Measurements from ENCODE around the gene MTA1. TPM values are rescaled to one million over a fixed set of nuclear protein-coding genes. Genes with fewer than 3 reads are reported as not detected.

MTA1 gene
- total and polyA plus RNA-seq, 2 donors (not counting 1 experiment from before 2014, with no cell fraction given), result 137 to 147 TPM

GRCh38 chr14:105375635-105376057, 44.0 kb upstream of the MTA1 start:
- Mint-ChIP-seq H3K27ac (no peak overlapping the region), H3K27me3 (no peaks in the 10 kb centered on the region), H3K4me3 (no peak overlapping the region), H3K9me3 (ENCODE audit: insufficient read depth) (peaks cover 2% of the 10 kb centered on the region), H3K4me1 (peaks cover 10% of the 10 kb centered on the region)
- 23% methylated on average over 4 of the region's 4 CpGs for WGBS (ENCODE audit: insufficient coverage)
- Histone ChIP-seq H3K36me3 (replicated peaks in 1 of 2; ENCODE audit: control extremely low read depth in 1 of 2, control insufficient read depth in 1 of 2, extremely low read depth in 1 of 2, insufficient read depth in 2 of 2, low read length in 1 of 2) (no peaks in the 10 kb centered on the region), H3K4me3 (ENCODE audit: control extremely low read depth in 1 of 5, extremely low read depth in 1 of 5, insufficient read depth in 1 of 5, low read depth in 2 of 5, low read length in 4 of 5) (no peak overlapping the region), H3K9ac (ENCODE audit: low read length) (no peak overlapping the region), H3K4me1 (ENCODE audit: control insufficient read depth in 2 of 2, insufficient read depth in 2 of 2, low read length in 2 of 2) (peaks cover 0 to 11% of the 10 kb centered on the region in 2 donors), H3K27ac (ENCODE audit: low read length in 2 of 2) (no peak overlapping the region), H3K9me3 (ENCODE audit: control extremely low read depth in 1 of 3, control insufficient read depth in 2 of 3, insufficient read depth in 1 of 3, low read length in 2 of 3) (peaks cover 0 to 14% (median 0%) of the 10 kb centered on the region in 3 donors), H4K20me1 (ENCODE audit: control insufficient read depth, insufficient read depth, low read length, poor library complexity, severe bottlenecking) (no peaks in the 10 kb centered on the region), H3K27me3 (replicated peaks in 1 of 4; ENCODE audit: control extremely low read depth in 1 of 4, control insufficient read depth in 3 of 4, insufficient read depth in 4 of 4, low read length in 3 of 4) (no peaks in the 10 kb centered on the region), H3K4me2 (replicated peaks; ENCODE audit: low read depth, low read length, poor library complexity, severe bottlenecking) (no peak overlapping the region), H2AFZ (ENCODE audit: insufficient read depth, low read depth, low read length, poor library complexity, severe bottlenecking) (no peak overlapping the region), H3K79me2 (ENCODE audit: control insufficient read depth, insufficient read depth, low read length) (no peaks in the 10 kb centered on the region)
- POLR2A ChIA-PET, result no interaction called here
- no peak for DNase-seq
- ATAC-seq (ENCODE audit: low read depth), result no peak
- TF ChIP-seq, protein P1, sequence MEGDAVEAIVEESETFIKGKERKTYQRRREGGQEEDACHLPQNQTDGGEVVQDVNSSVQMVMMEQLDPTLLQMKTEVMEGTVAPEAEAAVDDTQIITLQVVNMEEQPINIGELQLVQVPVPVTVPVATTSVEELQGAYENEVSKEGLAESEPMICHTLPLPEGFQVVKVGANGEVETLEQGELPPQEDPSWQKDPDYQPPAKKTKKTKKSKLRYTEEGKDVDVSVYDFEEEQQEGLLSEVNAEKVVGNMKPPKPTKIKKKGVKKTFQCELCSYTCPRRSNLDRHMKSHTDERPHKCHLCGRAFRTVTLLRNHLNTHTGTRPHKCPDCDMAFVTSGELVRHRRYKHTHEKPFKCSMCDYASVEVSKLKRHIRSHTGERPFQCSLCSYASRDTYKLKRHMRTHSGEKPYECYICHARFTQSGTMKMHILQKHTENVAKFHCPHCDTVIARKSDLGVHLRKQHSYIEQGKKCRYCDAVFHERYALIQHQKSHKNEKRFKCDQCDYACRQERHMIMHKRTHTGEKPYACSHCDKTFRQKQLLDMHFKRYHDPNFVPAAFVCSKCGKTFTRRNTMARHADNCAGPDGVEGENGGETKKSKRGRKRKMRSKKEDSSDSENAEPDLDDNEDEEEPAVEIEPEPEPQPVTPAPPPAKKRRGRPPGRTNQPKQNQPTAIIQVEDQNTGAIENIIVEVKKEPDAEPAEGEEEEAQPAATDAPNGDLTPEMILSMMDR (IDR thresholded peaks at IDR 0.05), result no peak
- TF ChIP-seq EZH2 (IDR thresholded peaks at IDR 0.05; ENCODE audit: borderline replicate concordance, insufficient read depth, low read depth, low read length, poor library complexity, severe bottlenecking), result no peak
- CTCF ChIA-PET, result no interaction called here
- intact Hi-C loops (cut with micrococcal nuclease), result no loop called here

DNA sequence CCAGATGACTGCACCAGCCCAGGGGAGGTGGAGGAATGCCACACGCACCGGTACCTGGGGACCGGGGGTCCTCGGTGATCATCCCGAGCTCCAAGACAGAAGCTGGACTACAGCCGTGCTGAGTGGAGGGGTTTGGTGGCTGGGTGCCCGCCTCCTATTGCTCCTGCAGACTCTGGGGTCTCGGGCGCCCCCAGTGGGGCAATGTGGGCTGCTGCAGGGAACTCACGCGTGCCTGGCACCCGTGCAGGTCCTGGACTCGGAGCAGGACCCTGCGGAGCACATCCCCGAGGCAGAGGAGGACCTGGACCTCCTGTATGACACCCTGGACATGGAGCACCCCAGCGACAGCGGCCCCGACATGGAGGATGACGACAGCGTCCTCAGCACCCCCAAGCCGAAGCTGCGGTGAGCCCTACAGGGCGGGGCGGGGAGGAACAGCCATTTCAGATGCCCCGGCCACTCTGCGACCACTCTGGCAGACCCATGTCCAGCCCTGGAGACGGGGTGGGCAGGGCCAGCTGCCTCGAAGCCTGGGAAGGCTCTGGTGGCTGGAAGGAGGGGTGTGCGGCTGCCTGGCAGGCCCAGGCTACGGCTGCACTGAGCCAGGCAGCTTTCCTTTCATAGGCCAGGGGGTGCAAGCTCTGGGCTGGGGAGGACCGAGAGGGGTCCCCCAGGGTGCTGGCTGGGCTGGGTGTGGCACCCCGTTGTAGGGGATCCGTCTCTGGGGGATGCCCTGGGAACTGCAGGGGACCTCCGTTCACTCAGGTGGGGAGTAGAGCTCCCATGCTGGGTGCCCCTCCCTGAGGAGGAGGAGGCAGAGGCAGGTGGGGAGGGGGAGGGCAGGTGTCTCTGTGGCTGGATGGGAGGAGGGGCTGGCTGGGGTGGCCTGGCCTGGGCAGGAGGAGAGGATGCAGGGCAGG, 42.8 kb upstream of the MTA1 start:
- POLR2A ChIA-PET, result interaction anchor here (0.8 kb wide), 1 partner anchor 32 kb away, joined by 3 read pairs; no protein-coding TSS in a partner anchor
- Mint-ChIP-seq H3K27me3 (no peaks in the 10 kb centered on the region), H3K9me3 (ENCODE audit: insufficient read depth) (peaks cover 2% of the 10 kb centered on the region), H3K4me1 (peaks cover 7% of the 10 kb centered on the region), H3K27ac (no peak overlapping the region), H3K4me3 (no peak overlapping the region)
- no peaks in the 10 kb centered on the region for H3K36me3 ChIP-seq (replicated peaks in 1 of 2; ENCODE audit: control extremely low read depth in 1 of 2, control insufficient read depth in 1 of 2, extremely low read depth in 1 of 2, insufficient read depth in 2 of 2, low read length in 1 of 2)
- no peak overlapping the region for H3K9ac ChIP-seq (ENCODE audit: low read length)
- ATAC-seq (ENCODE audit: low read depth) (no peak), DNase-seq (no peak)
- WGBS (ENCODE audit: insufficient coverage), result 96% methylated on average over 33 of the region's 34 CpGs
- CTCF ChIA-PET, result no interaction called here
- no peaks in the 10 kb centered on the region for H3K79me2 ChIP-seq (ENCODE audit: control insufficient read depth, insufficient read depth, low read length)
- H4K20me1 ChIP-seq (ENCODE audit: control insufficient read depth, insufficient read depth, low read length, poor library complexity, severe bottlenecking), result no peaks in the 10 kb centered on the region
- intact Hi-C loops (cut with micrococcal nuclease), result no loop called here
- no peak overlapping the region for H3K27ac ChIP-seq (ENCODE audit: low read length in 2 of 2)
- H3K9me3 ChIP-seq (ENCODE audit: control extremely low read depth in 1 of 3, control insufficient read depth in 2 of 3, insufficient read depth in 1 of 3, low read length in 2 of 3), result peaks cover 0 to 14% (median 0%) of the 10 kb centered on the region in 3 donors
- no peak overlapping the region for H3K4me3 ChIP-seq (ENCODE audit: control extremely low read depth in 1 of 5, extremely low read depth in 1 of 5, insufficient read depth in 1 of 5, low read depth in 2 of 5, low read length in 4 of 5)
- no peak overlapping the region for H2AFZ ChIP-seq (ENCODE audit: insufficient read depth, low read depth, low read length, poor library complexity, severe bottlenecking)
- peaks cover 0 to 6% of the 10 kb centered on the region in 2 donors for H3K4me1 ChIP-seq (ENCODE audit: control insufficient read depth in 2 of 2, insufficient read depth in 2 of 2, low read length in 2 of 2)
- no peak overlapping the region for H3K4me2 ChIP-seq (replicated peaks; ENCODE audit: low read depth, low read length, poor library complexity, severe bottlenecking)
- TF ChIP-seq, protein P1 (IDR thresholded peaks at IDR 0.05), result no peak
- no peak for TF ChIP-seq EZH2 (IDR thresholded peaks at IDR 0.05; ENCODE audit: borderline replicate concordance, insufficient read depth, low read depth, low read length, poor library complexity, severe bottlenecking)
- H3K27me3 ChIP-seq (replicated peaks in 1 of 4; ENCODE audit: control extremely low read depth in 1 of 4, control insufficient read depth in 3 of 4, insufficient read depth in 4 of 4, low read length in 3 of 4), result no peaks in the 10 kb centered on the region
